K562 (cell line): ENCODE measurements around the gene MYBPH. TPM values are rescaled to one million over a fixed set of nuclear protein-coding genes. Genes with fewer than 3 reads are reported as not detected.

ENCODE experiments used
- BMI1 ChIP-seq: fragments of 150-350 bp; IDR thresholded peaks from 2 replicates; pipeline ENCODE4 v1.6.1; 2014; ENCODE audit warnings: low read length
- BRCA1 ChIP-seq, 2 experiments: fragments of 450-650 bp in 1 of 2; sonication (generic) in 1 of 2; formaldehyde crosslinking in 1 of 2; IDR thresholded peaks; 2 replicates each; pipeline versions ENCODE4 v1.5.0 to v1.6.1; 2017 to 2020; ENCODE audit warnings: mild to moderate bottlenecking in 1 of 2, missing genetic modification reagents in 1 of 2
- CHD4 ChIP-seq: fragments of 200-600 bp; sonication (generic); IDR thresholded peaks from 3 replicates; pipeline ENCODE4 v1.6.1; 2012; ENCODE audit warnings: low read depth, mild to moderate bottlenecking, mixed read lengths, low read length, inconsistent platforms; ENCODE audit not compliant: insufficient read depth, insufficient replicate concordance, poor library complexity, severe bottlenecking
- CTBP1 ChIP-seq: fragments of 450-650 bp; IDR thresholded peaks from 2 replicates; pipeline ENCODE4 v1.6.1; 2016; ENCODE audit warnings: borderline replicate concordance
- DNMT1 ChIP-seq: fragments of 450-650 bp; IDR thresholded peaks from 2 replicates; pipeline ENCODE4 v1.6.1; 2016; ENCODE audit warnings: antibody characterized with exemption, mild to moderate bottlenecking
- ELK1 ChIP-seq: sonication (generic); formaldehyde crosslinking; IDR thresholded peaks from 2 replicates; pipeline ENCODE4 v1.8.1; 2022; ENCODE audit warnings: missing genetic modification reagents
- FOXA3 ChIP-seq, 2 experiments: fragments of 450-650 bp in 1 of 2; sonication (generic) in 1 of 2; formaldehyde crosslinking; IDR thresholded peaks in 1 of 2; conservative IDR thresholded peaks in 1 of 2; 2 replicates each; pipeline versions ENCODE4 v1.4.0 to v1.8.0; 2020 to 2022; ENCODE audit warnings: mild to moderate bottlenecking in 2 of 2, missing genetic modification reagents in 1 of 2
- MLX ChIP-seq, 2 experiments: fragments of 450-650 bp in 1 of 2; sonication (generic) in 1 of 2; formaldehyde crosslinking; conservative IDR thresholded peaks; 2 replicates each; pipeline versions ENCODE4 v1.4.0 to v1.8.1; 2020 to 2022; ENCODE audit warnings: mild to moderate bottlenecking in 1 of 2, missing genetic modification reagents in 1 of 2
- NFYB ChIP-seq: IDR thresholded peaks from 2 replicates; pipeline ENCODE4 v1.6.1; 2011; ENCODE audit warnings: mild to moderate bottlenecking, moderate library complexity; ENCODE audit not compliant: insufficient read length; ENCODE audit errors: extremely low read depth
- NR2C1 ChIP-seq, 2 experiments: fragments of 450-650 bp; IDR thresholded peaks; 2 replicates each; pipeline ENCODE4 v1.6.1; 2017; ENCODE audit warnings: mild to moderate bottlenecking in 2 of 2, antibody characterized with exemption in 1 of 2, inconsistent platforms in 1 of 2, missing compliant biosample characterization in 1 of 2, missing genetic modification characterization in 1 of 2
- RCOR1 ChIP-seq, 2 experiments: IDR thresholded peaks; 2 replicates each; pipeline ENCODE4 v1.6.1; 2012; ENCODE audit warnings: low read depth in 2 of 2, low read length in 2 of 2, borderline replicate concordance in 1 of 2, improper control_type of control experiment in 1 of 2
- SMAD4 ChIP-seq: fragments of 250-450 bp; sonication (Bioruptor Pico); conservative IDR thresholded peaks from 2 replicates; pipeline ENCODE4 v1.8.0; 2021; ENCODE audit warnings: inconsistent platforms, mild to moderate bottlenecking, moderate library complexity
- SNIP1 ChIP-seq: fragments of 450-650 bp; IDR thresholded peaks from 2 replicates; pipeline ENCODE4 v1.7.1; 2017; ENCODE audit warnings: low read depth, mild to moderate bottlenecking
- TAF7 ChIP-seq: fragments of 450-650 bp; IDR thresholded peaks from 2 replicates; pipeline ENCODE4 v1.6.1; 2016; ENCODE audit warnings: missing genetic modification characterization, missing compliant biosample characterization
- ZNF407 ChIP-seq: fragments of 450-650 bp; IDR thresholded peaks from 2 replicates; pipeline ENCODE4 v1.6.1; 2016; ENCODE audit warnings: low read depth
- polyA plus RNA-seq, 8 experiments: library from polyadenylated mRNA; depleted of rRNA in 4 of 8; stranded (reverse) in 5 of 8; unstranded in 3 of 8; fragments of >200 nt; fragmentation: Nextera tagmentation in 2 of 8; fragmentation: Illumina TruSeq in 1 of 8; extraction: Ambion mirVana in 2 of 8; extraction: Trizol in 1 of 8; gene quantifications; 2 replicates each; pipeline versions ENCODE4 v1.2.1 to v1.2.3, GENCODE V29; 2011 to 2014; ENCODE audit warnings: inconsistent platforms in 1 of 8, missing spikeins in 1 of 8
- total RNA-seq, 7 experiments: library from RNA; depleted of rRNA in 6 of 7; stranded (reverse); fragments of >200 nt in 6 of 7; fragmentation: Illumina TruSeq in 2 of 7; extraction: Trizol in 2 of 7; gene quantifications; 2 replicates each; pipeline versions ENCODE4 v1.2.1 to v1.2.3, GENCODE V29; 2011 to 2021; ENCODE audit warnings: low replicate concordance in 1 of 7

The MYBPH gene
- total and polyA plus RNA-seq, 9 of the 15 experiments (the other 6 are each of a cell fraction or from before 2014, with no cell fraction given): 0.13 TPM; not detected in 8

GRCh38 chr1:203185061-203185461 is 9.4 kb upstream of the MYBPH start (continued):
- TF ChIP-seq ZNF407 (no peak), BRCA1 (IDR thresholded peaks at IDR 0.05) (no peak), BRCA1 (CRISPR knock-in tag; IDR thresholded peaks at IDR 0.05) (no peak), DNMT1 (no peak), MLX (CRISPR knock-in tag; conservative IDR thresholded peaks at IDR 0.05) (no peak), FOXA3 (CRISPR knock-in tag; conservative IDR thresholded peaks at IDR 0.05 in 1 of 2, IDR thresholded peaks at IDR 0.05 in 1 of 2) (no peak), CHD4 (no peak), CTBP1 (no peak), ELK1 (CRISPR knock-in tag) (no peak), NFYB (no peak), NR2C1 (IDR thresholded peaks at IDR 0.05) (no peak), NR2C1 (tag; IDR thresholded peaks at IDR 0.05) (no peak), RCOR1 (IDR thresholded peaks at IDR 0.05; ENCODE audit: borderline replicate concordance in 1 of 2, low read depth in 2 of 2, low read length in 2 of 2) (no peak), BMI1 (no peak), SNIP1 (no peak), SMAD4 (CRISPR knock-in tag) (no peak), TAF7 (tag) (no peak)
